Activated CD4-positive, CD25-positive, alpha-beta regulatory T cell treated with anti-CD3 and anti-CD28 coated beads, Interleukin-2, amount 50 U/mL, for 24 hours (primary cell): ENCODE results near the gene EIF6.

Source experiments
- ATAC-seq, 2 donors: fragments of 150-1000 bp; cut with Tn5 transposase; one replicate each; pipeline ENCODE4 v1.10.0; 2021; ENCODE audit warnings: mild to moderate bottlenecking in 1 of 2, moderate library complexity in 1 of 2

The EIF6 gene

DNA sequence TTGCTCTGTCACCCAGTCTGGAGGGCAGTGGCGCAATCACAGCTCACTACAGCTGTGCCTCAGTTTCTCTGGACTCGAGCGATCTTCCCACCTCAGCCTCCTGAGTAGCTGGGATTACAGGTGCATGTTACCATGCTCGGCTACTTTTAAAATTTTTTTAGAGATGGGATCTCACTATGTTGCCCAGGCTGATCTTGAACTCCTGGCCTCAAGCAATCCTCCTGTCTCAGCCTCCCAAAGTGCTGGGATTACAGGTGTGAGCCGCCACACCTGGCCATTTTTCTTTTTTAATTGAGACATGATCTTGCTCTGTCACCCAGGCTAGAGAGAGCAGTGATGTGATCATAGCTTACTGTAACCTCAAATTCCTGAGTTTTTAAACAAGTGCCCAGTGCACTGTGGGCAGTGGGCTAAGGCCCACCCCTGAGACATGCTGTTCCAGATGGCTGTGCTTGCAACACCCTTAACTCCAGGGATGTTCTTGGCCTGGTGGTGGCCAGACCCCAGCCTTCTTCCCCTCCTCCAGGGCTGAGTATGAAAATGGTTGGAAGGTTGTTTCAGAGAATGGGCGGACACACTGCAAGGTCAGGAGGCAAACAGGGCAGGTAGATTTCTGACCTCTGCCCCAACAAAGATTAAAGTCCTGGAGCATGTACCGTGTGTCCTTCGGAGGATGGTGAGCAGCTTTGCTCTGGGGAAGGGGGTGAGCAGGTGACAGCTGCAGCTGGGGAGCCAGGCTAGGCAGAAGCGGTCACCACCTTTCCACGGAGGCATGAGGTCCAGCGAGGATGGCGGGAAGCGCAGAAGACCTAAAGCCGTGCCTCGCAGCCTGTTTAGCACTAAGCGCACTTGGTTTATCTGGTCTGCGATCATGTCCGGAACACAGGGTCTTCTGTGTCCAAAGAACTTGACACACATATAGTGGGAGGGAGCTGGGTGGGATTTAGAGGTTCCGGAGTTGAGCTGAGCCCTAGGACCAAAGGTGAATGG, 9.0 kb upstream of the EIF6 start:
- ATAC-seq, result no peak

DNA sequence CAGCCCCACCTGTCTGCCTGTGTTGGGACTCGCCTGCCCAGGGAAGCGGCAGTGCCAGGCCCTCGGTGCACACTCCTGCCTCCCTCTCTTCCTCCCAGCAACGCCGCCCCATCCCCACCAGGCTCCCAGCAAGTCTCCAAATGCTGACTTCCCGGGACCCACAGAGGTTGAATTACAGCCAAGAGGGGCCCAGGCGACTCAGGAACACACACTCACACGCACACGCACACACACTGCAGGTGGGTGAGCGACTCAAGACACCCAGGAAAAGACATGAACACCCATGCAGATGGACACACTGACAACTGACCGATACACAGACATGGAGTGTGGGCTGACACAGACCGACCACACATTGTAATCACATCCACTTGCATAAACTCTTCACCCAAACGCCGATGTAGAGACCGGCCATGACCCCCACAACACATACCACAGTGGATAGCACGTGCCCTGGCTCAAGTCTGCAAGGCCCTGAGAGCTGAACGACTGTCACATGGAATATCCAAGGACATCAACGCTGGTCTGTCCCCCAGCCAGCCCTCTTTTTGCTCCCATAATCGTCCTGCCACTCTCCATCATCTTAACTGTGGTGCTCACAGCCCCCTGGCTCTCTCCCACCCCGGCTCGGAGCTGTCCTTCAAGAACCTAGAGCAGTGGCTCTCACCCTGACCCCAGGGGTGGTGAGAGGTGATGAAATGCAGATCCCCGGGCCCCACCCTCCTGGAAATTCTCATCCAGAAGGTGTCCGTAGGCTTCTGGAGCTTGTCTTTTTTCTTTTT, 8.1 kb upstream of the EIF6 start:
- no peak for ATAC-seq

GRCh38 chr20:35291654-35292503, 7.3 kb upstream of the EIF6 start, which contains the start of gene FAM83C:
Gene FAM83C, minus strand, starts transcription at chr20:35292425. Its CDS starts 121 bp downstream, at chr20:35292304.
- no peak for ATAC-seq

GRCh38 chr20:35290887-35291417, 6.4 kb upstream of the EIF6 start:
- no peak for ATAC-seq

DNA sequence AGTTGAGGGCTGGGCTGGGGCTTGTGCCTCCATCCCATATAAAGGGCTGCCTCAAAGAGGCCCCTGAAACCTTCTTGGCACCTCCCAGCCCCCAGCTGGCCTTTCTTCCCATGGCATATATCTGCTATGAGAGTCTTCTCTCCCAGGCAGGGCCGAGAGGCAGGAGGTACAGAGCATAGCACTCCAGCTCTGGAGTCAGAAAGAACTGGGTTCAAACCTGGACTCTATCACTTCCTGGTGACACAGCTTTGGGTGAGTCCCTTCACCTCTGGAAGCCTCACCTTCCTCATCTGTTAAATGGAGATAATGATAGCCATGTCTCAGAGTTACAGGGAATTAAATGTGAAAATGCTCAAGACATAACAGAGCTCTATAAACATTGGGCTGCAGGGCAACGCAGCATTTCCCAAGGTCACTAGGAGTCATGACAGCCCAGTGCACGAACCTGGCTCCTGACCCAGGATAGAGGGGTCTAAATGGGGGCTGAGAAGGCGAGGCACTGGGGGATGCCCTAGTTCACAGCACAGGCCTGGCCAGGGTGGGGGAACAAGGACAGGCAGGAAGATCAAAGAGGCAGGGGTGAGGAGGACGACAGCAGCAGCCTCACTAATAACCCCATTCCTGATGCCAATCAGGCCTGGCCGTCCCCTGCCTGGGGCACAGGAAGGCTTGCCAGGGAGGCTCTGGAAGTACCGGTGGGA, 5.8 kb upstream of the EIF6 start:
- ATAC-seq, result no peak

GRCh38 chr20:35288325-35289060, 3.9 kb upstream of the EIF6 start:
- no peak for ATAC-seq

- ATAC-seq, result no peak
Observed at GRCh38 chr20:35287509-35288324, 3.1 kb upstream of the EIF6 start.

- ATAC-seq, result no peak
Observed at GRCh38 chr20:35286899-35287508, 2.4 kb upstream of the EIF6 start.

- ATAC-seq, result no peak
Observed at GRCh38 chr20:35286077-35286898, 1.7 kb upstream of the EIF6 start.

GRCh38 chr20:35285806-35286076, 1.2 kb upstream of the EIF6 start:
- ATAC-seq, result no peak

DNA sequence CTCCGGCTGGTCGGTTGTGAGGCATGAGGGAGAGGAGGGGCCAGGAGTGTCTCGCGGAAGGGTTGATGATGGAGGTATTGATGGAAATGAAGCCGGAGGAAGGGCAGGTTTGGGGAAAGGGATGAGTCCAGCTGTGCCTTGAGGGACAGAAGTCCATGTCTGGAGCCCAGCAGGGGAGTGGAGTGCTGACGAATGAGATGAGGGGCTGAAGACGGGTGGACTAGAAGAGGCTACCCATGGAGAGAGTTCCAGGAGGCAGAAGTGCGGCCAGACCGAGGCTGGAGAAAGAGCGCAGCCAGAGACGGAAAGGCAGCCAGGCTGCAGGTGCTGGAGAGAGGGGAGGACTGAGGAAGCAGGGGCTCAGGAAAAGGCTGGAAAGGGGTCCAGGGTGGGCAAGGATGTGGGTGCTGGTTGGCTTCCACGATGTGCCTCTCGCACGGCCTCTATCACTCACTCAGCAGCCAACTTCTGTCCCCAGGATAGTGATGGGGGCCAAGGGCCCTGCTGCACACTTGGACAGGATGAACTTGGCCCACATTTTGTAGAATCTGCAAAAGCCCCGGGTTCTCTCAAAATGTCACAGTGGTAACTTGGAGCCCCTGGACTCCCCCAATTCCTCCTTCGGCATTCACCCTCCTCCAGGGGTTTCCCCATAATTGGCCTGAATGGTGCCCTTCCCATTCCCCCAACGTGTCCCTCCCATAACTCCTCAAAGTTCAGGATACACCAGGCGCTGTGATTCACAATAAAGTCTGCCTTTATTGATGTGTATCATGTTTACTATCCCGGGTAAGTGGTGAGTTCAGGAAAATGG, 627 bp upstream of the EIF6 start:
- no peak for ATAC-seq

DNA sequence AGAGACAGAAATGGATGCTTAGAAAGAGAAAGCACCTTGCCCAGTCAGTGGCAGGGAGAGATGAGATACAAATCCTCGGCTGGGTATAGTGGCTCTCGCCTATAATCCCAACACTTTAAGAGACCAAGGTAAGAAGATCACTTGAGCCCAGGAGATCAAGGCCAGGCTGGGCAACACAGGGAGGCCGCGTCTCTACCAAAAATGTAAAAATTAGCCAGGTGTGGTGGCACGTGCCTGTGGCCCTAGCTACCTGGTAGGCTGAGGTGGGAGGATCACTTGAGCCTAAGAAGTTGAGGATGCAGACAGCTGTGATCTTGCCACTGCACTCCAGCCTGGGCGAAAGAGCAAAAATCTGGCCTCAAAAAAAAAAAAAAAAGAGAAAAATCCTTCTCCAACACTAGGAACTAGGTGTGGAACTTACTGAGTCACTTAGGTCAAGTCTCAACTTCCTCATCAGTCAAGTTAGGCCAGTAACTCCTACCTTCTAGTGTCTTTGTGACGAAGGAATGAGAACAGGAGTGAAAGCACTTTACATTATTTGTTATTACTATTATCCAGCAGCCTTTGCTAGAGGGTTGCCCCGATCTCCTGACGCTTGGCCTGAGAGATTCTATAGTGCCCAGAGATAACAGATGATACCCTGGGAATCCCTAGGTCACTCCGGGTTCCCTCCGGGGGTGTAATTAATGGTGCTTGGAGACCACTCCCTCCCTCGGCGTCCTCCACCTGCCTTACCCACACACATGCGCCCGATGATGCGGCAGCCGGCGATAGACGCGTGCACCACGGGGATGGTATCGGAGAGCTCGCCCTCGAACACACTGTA, 918 bp downstream of the EIF6 start:
- ATAC-seq, result peak; percentile 38 to 46

- ATAC-seq, result no peak
Observed at GRCh38 chr20:35281506-35282101, 3.0 kb downstream of the EIF6 start.

GRCh38 chr20:35280523-35280922, 4.0 kb downstream of the EIF6 start:
- no peak for ATAC-seq

- no peak for ATAC-seq
Observed at GRCh38 chr20:35279533-35280174, 4.9 kb downstream of the EIF6 start.

DNA sequence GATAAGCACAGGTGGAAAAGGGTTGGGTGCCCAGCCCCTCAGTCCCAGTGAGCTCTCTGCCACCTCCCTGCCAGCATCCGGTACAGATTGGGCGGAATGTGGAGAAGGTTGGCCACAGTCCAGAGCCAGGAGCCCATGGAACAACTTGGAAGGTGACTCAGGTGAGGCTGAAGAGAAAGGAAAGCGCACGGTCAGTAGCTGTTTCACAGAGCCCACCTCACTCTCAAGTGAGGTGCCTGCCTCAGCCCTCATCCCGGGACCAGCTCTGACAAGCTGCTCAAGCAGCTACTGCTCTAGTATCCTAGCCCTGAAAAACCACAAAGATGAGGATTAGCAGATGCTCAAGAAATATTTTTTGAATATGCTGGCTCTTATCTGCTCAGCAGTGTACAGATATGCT, 5.5 kb downstream of the EIF6 start:
- ATAC-seq, result no peak
